ENCODE measurements around the gene SSH3.

- TF ChIP-seq POLR2A (IDR thresholded peaks at IDR 0.05; ENCODE audit: low read depth), result no peak
- TF ChIP-seq, protein P1, sequence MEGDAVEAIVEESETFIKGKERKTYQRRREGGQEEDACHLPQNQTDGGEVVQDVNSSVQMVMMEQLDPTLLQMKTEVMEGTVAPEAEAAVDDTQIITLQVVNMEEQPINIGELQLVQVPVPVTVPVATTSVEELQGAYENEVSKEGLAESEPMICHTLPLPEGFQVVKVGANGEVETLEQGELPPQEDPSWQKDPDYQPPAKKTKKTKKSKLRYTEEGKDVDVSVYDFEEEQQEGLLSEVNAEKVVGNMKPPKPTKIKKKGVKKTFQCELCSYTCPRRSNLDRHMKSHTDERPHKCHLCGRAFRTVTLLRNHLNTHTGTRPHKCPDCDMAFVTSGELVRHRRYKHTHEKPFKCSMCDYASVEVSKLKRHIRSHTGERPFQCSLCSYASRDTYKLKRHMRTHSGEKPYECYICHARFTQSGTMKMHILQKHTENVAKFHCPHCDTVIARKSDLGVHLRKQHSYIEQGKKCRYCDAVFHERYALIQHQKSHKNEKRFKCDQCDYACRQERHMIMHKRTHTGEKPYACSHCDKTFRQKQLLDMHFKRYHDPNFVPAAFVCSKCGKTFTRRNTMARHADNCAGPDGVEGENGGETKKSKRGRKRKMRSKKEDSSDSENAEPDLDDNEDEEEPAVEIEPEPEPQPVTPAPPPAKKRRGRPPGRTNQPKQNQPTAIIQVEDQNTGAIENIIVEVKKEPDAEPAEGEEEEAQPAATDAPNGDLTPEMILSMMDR (IDR thresholded peaks at IDR 0.05), result peak; percentile 92 to 99 (median 96)
Observed at GRCh38 chr11:67317205-67317887, 14.0 kb downstream of the SSH3 start.
